GM12875 (cell line): ENCODE data around the gene TSR2.
A peak's percentile ranks its signal among the peaks of the same experiment; 100 is the strongest.

Experiments used
- H3K4me3 ChIP-seq: one replicate; pipeline ENCODE4 v1.5.1; 2011; ENCODE audit warnings: low read depth, low read length, control low read depth
- CTCF ChIP-seq: IDR thresholded peaks from 2 replicates; pipeline ENCODE4 v1.5.1; 2011; ENCODE audit warnings: low read depth, mild to moderate bottlenecking, control low read depth, inconsistent platforms, low read length, moderate library complexity, borderline replicate concordance; ENCODE audit not compliant: insufficient read depth

Gene TSR2

GRCh38 chrX:54416965-54417364, 23.2 kb upstream of the TSR2 start:
- H3K4me3 ChIP-seq, result no peak overlapping the region
- TF ChIP-seq CTCF, result no peak

GRCh38 chrX:54419559-54420302, 20.5 kb upstream of the TSR2 start:
- TF ChIP-seq CTCF, result no peak
- H3K4me3 ChIP-seq, result no peak overlapping the region

DNA sequence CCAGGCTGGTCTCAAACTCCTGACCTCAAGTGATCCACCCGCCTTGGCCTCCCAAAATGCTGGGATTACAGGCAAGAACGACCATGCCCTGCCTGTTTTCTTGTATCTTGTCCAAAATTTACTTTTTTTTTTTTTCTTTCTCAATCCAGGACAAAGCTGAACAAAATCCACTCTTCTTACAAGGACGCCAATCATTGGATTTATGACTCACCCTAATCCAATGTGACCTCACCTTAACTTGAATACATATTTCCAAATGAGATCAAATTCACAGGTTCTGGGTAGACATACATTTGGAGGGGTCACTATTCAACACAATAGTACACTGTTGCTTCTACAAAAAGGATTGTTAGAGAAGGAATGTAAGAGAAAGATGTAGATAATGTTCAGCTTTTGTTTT, 18.0 kb upstream of the TSR2 start:
- H3K4me3 ChIP-seq, result no peak overlapping the region
- no peak for TF ChIP-seq CTCF

GRCh38 chrX:54423161-54423888, 16.9 kb upstream of the TSR2 start:
- no peak overlapping the region for H3K4me3 ChIP-seq
- TF ChIP-seq CTCF, result peak; percentile 9; the same call in 1 of the 2 replicates

DNA sequence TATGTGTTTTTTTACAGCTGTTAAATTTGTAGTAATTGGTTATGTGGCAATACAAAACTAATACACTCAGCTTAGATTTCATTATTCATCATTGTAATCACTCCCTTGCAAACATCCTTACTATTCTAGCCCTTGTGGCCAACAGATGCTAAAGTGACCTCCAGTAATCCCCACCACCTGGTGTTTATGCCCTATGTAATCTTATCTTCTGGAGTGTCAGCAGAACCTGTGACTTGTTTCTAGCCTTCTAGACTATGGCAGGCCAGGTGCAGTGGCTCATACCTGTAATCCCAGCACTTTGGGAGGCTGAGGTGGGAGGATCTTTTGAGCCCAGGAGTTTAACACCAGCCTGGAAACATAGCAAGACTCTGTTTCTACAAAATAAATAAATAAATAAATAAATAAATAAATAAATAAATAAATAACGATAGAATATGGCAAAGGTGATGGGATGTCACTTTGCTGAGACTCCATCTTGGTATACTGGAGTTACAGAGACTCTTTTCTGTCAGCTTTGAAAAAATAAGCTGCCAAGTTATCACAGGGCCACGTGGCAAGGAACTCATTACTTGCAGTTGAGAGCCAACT, 12.3 kb upstream of the TSR2 start:
- H3K4me3 ChIP-seq, result no peak overlapping the region
- TF ChIP-seq CTCF, result no peak

DNA sequence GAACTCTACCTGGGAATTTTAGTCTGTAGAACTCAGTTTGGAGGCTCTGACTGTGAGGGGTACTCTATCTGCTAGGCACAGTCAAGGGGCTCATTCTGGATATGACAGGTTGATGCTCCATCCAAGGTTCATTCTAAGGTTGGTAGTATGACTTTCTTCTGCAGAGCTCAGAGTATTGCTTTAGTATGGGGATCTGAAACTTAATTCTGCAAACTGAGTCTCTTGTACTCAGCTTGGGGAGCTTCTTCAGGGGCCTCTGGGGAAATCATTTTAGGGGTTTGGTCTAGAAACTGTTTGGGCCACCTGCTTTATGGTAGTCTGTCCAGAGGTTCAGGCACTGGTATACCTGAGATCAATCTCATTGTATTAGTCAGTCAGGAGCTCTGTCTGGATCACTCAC, 9.7 kb upstream of the TSR2 start:
- H3K4me3 ChIP-seq, result no peak overlapping the region
- TF ChIP-seq CTCF, result no peak
